Fibroblast of skin of left quadriceps (primary cell): ENCODE results near the gene HS6ST2.

ENCODE experiments used
- DNase-seq, 2 experiments: peaks; one replicate each; pipeline ENCODE4 v3.0.0-alpha.2; 2013; ENCODE audit warnings: low read depth in 2 of 2

The HS6ST2 gene

GRCh38 chrX:132848296-132848970, 110.0 kb downstream of the HS6ST2 start:
- no peak for DNase-seq

GRCh38 chrX:132843363-132843762, 115.1 kb downstream of the HS6ST2 start:
- DNase-seq = no peak

GRCh38 chrX:132842460-132843238, 115.8 kb downstream of the HS6ST2 start:
- DNase-seq = no peak

GRCh38 chrX:132837967-132838366, 120.5 kb downstream of the HS6ST2 start:
- no peak for DNase-seq

GRCh38 chrX:132837126-132837525, 121.3 kb downstream of the HS6ST2 start:
- peak; percentile 76 to 77 for DNase-seq

- DNase-seq = no peak
Measured at GRCh38 chrX:132836471-132836870, 122.0 kb downstream of the HS6ST2 start.

- no peak for DNase-seq
Measured at GRCh38 chrX:132834741-132835140, 123.7 kb downstream of the HS6ST2 start.

- no peak for DNase-seq
Measured at GRCh38 chrX:132834109-132834508, 124.3 kb downstream of the HS6ST2 start.

GRCh38 chrX:132833373-132833772, 125.1 kb downstream of the HS6ST2 start:
- DNase-seq = no peak

- DNase-seq = no peak
Measured at GRCh38 chrX:132831336-132831973, 127.0 kb downstream of the HS6ST2 start.

GRCh38 chrX:132822634-132823012, 135.8 kb downstream of the HS6ST2 start:
- no peak for DNase-seq

- no peak for DNase-seq
Measured at GRCh38 chrX:132821974-132822633, 136.3 kb downstream of the HS6ST2 start.

- no peak for DNase-seq
Measured at GRCh38 chrX:132820675-132821074, 137.8 kb downstream of the HS6ST2 start.

- no peak for DNase-seq
Measured at GRCh38 chrX:132819711-132820264, 138.6 kb downstream of the HS6ST2 start.

- DNase-seq = no peak
Measured at GRCh38 chrX:132818638-132819037, 139.8 kb downstream of the HS6ST2 start.

GRCh38 chrX:132815643-132816042, 142.8 kb downstream of the HS6ST2 start:
- DNase-seq = no peak

- DNase-seq = no peak
Measured at GRCh38 chrX:132810964-132811712, 147.3 kb downstream of the HS6ST2 start.

- no peak for DNase-seq
Measured at GRCh38 chrX:132810488-132810887, 147.9 kb downstream of the HS6ST2 start.

- DNase-seq = no peak
Measured at GRCh38 chrX:132809581-132809980, 148.8 kb downstream of the HS6ST2 start.

GRCh38 chrX:132807411-132808030, 150.9 kb downstream of the HS6ST2 start:
- DNase-seq = no peak

- DNase-seq = no peak
Measured at GRCh38 chrX:132802033-132802432, 156.4 kb downstream of the HS6ST2 start.
